HG02759 (cell line): ENCODE results near the gene MRPL32.

Experiments used
- ATAC-seq: cut with Tn5 transposase; IDR thresholded peaks from one replicate; pipeline ENCODE4 v1.9.1; 2021; ENCODE audit warnings: mild to moderate bottlenecking, moderate library complexity; ENCODE audit not compliant: unreplicated experiment

Gene MRPL32

DNA sequence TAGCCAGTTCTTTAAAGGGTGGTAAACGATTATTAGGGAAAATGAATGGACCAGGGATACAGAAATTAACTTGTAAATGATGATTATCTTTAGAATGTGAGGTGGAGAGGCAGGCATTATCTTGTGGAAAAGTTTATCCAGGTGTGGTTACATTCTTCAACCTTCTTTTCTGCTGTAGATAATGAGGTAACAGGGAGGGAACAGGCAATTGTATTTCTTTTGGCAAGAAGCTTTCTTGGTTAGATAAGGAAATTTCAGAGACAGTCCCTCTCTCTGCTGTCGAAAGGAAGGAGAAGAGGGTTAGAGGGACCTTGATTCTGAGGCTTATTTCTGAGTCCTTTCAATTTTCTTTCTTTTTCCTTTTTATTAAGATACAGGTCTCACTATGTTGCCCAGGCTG lies 32.1 kb downstream of the MRPL32 start:
- no peak for ATAC-seq

DNA sequence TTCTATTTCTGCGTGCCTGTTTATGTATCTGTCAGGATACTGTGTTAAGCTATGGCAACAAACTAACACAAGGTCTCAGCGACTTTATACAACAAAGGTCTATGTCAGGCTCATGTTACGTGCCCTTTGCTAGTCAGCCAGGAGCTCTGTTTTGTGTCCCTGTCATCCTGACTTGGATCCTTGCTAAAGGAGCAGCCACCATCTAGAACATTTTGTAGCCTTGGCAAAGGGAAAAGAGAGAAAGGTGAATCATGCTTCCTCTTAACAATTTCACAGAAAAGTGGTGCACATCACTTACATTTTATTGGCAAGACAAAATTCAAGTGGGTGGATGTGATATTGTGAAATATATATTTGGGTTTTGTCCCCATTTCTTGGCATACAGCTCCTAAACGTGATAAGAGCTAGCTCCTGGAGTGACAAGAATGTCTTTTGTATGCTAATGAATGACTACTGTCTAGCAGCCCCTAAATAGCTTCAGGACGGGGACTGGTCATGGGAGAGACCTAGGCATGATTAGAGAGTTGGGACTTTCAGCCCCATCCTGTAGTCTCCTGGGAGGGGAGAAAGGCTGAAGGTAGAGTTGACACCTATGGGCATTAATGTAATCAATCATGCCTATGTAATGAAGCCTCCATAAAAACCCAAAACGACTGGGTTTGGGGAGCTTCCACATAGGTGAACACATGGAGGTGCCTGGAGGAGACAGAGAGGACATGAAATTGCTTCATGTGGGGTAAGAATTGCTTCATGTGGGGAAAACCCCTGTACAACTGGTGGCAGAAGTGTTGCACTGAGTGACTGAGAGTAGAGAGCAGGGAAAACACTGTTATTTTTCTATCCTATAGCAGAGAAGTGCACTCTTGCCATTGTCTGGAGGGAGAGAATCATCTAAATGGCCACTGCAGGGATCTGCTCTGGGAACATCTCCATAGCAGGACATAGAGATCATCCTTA lies 33.0 kb downstream of the MRPL32 start:
- no peak for ATAC-seq

DNA sequence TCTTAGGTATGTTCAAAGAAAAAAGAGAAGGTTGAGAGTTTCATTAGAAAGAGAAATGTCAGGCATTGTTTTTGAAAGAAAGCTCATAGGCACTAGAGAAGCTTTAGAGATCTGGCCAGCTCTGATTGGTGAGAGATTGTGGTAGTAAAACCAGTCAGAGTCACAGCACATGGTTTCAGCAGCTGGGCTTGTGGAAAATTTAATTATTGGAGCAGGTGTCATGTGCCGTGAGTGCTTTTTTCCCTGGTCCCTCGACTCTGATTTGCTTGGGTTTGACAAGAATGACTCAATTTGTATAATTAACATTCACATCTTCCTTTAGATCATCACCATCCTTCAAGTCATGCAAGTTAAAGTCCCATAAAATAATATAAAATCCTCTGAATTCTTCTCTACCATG lies 35.2 kb downstream of the MRPL32 start:
- ATAC-seq, result no peak

DNA sequence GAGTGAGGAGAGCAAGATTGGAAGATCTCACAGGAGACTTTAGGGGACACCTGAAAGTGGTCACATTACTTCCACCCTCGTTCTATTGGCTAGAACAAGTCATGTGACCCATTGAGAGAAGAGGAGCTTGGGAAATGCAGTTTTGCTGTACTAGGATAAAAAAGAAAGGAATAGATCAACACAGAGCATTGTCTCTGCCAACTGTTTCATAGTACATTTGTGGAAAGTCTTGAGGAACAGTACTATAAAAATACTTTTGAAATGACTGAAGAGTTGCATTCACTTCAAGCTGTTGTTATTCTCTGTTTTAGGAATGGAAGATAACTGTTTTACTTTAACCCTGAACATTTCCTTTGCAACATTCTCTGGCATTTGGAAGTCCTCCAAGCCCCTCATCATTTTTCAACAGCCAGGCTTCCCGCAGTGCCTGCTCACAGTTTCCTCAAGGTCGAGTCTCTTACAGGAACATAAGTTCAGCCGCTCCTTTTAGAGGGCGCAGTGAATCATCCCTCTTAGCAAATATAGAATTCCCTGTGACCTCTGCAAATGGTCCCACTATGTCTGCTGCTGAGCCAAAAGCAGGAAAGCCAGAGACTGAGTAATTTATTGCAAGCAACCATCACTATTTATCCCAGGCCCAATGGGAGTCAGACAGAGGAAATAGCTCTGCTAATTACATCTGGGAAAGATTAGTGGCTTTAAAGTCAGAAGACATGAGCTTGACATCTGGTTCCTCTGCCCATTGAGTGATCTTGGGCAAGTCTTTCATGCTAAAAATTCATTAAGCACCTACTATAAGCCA lies 40.7 kb downstream of the MRPL32 start:
- no peak for ATAC-seq

DNA sequence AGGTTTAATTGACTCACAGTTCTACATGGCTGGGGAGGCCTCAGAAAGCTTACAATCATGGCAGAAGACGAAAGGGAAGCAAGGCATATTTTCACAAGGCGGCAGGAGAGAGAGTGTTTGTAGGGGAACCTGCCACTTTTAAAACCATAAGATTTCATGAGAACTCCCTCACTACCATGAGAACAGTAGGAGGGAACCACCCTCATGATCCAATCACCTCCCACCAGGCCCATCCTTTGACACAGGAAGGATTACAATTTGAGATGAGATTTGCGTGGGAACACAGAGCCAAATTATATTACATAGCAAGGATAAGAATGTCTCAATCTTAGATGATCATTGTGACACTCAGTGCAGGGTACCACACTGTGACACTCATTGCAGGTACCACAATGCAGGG lies 44.2 kb downstream of the MRPL32 start:
- ATAC-seq, result no peak

DNA sequence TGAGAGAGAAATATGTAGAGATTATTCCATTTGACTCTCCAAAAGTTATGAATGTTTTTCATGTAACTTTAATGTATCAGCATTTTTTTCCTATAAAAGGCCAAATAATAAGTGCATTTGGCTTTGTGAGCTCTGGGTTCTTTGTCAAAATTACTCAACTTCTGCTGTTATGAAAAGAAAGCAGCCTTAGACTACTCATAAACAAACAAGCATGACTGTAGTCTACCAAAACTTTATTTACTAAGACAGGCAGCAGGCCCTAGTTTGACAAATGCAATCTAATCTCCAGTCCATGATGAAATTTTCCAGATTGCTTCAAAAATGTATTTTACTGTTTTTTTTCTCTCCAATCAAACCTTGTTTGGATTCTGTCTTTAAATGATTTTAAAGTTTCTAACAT lies 46.3 kb downstream of the MRPL32 start:
- no peak for ATAC-seq

DNA sequence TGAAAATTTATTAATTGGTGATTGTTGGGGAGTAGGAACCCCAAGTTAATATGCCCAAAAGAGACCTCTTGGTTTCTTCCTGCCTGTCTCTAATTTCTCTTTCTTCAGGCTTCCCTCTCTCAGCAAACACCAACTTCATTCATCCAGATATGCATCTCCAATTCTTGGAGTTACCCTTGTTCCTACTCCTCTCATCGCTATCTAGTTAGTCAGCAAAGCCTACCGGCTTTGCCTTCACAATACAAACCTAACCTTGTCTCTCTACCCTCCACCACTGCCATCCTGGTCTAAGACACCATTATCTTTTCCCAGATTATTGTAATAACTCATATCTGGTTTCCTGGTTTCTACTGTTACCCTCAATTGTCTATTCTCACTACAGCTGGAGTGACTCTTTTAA lies 47.9 kb downstream of the MRPL32 start:
- no peak for ATAC-seq

DNA sequence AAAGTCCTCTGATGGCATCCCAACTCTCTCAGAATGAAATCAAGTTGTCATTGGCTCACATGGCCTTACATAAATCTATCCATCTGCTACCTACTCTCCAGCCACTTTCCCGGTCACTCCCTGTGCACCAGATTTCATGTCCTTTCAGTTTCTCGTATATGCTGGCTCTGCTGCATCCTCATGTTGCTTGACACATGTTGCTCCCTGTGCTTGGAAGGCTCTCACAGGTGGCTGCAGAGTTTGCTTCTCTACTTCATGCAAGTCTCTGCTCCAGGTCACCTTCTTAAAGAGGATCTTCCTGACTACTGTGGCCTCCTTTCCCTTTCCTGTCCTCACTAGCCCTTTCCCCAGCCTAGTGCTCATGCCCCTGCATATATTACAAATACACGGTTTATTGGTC lies 48.3 kb downstream of the MRPL32 start:
- ATAC-seq, result no peak

DNA sequence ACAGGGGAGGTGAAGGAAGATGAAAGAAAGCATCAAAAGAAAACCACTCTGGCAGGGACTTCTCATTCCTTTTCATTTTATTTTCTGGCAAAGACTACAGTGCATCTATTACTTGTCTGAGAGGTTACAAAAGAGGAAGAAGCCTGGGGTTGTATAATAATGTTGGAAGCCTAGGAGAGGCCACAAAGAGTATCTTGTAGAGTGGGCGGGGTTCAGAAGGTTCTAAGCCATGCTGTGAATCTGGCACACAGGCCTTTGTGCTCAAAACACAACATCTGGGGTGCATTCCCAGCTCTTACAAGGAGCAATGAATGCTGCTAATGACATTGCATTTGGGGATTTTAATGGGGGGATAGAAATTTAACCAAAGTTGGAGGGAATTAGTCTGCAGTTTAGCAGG lies 49.4 kb downstream of the MRPL32 start:
- ATAC-seq, result no peak

DNA sequence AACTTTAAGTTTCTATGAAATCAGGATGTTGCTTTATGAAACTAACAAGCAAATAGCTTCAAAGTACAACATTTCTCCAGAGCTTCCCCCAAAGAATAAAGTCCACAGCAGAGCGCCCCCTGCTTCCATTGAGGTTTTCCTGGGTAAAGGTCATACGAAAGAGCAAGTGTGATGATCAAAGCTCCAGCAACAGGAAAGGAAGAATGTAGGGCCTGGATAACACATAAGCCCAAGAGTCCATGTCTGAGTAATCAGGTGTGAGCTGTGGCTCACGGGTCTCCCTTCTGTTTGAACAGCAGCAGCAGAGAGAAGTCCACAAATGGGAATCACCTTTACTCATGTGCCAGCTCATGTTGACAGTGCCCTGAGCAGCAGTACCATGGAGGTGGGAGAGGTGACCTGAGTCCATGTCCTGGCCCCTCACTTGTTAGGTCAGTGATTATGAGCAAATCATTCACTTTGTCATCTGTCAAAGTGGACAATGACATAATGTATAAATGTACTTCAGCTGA lies 50.5 kb downstream of the MRPL32 start:
- no peak for ATAC-seq

DNA sequence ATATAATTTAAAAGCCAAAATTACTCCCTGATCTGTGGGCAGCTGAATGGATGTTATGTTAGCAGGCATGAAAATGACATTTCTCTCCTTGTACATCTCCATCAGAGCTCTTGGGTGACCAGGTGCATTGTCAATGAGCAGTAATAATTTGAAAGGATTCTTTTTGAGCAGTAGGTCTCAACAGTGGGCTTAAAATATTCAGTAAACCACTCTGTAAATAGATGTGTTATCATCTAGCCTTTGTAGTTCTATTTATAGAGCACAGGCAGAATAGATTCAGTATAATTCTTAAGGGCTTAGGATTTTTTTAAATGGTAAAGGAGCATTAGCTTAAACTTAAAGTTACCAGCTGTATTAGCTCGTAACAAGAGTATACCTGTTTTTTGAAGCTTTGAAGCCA lies 52.0 kb downstream of the MRPL32 start:
- no peak for ATAC-seq

DNA sequence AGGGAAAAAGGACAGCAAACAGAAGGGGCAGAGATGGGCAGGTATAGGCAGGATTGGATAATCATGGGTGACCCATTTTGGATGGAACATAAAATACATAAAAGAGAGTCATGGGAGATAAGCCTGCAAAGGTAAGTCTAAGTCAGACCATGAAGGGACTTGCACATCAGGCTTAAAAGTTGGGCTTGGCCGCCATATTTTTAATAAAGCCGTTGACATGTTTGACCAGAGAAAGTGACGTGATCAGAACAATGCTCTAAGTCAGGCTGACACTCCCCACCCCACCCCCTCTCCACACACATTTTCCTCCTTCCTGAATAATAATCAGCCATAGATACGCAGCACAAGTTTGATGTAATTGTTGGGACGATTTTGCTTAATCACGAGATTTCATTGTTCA lies 54.0 kb downstream of the MRPL32 start:
- no peak for ATAC-seq

DNA sequence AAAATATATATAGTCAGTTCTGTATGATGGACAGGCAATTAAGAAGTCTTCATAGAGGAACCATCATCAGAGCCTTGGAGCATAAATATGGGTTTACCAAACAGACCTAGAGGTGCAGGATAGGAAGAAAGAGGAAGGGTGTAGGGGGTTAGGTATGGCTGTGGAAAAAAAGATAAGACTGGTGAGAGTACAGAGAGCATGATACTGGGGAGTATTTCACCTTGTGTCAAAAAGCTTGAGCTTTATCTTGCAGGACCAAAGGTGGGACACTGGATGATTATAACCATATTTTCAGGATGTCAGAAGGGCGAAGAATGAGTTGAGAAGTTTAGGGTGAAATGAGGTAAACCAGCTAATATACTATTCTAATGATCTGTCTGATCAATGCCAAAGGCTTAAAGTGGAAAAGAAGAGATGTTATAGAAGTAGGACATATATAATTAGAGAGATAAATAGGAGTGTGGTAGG lies 54.6 kb downstream of the MRPL32 start:
- no peak for ATAC-seq
